SK-N-SH (cell line): ENCODE data around the gene KCNJ15. TPM values are rescaled to one million over a fixed set of nuclear protein-coding genes. Genes with fewer than 3 reads are reported as not detected.

ENCODE experiments used
- CTCF ChIA-PET: fragments of 300-600, 350-600 bp; formaldehyde crosslinking; extraction: SDS; loops from one replicate; lab custom pipeline; 2021; lab: Yijun Ruan, JAX
- POLR2A ChIA-PET: fragments of 350-600 bp; sonication (Branson Sonifier 250); formaldehyde crosslinking; extraction: SDS; loops from one replicate; lab custom pipeline; 2020; ENCODE audit warnings: antibody characterized with exemption, inconsistent platforms; lab: Yijun Ruan, JAX
- DNase-seq: peaks from one replicate; pipeline ENCODE4 v3.0.0; 2012
- H2AFZ ChIP-seq: fragments of 200-600 bp; sonication (generic); 2 replicates; pipeline ENCODE4 v1.8.1; 2016; ENCODE audit warnings: antibody characterized with exemption, mild to moderate bottlenecking, low read depth
- H3F3A ChIP-seq: fragments of 200-600 bp; sonication (generic); replicated peaks from 2 replicates; pipeline ENCODE3; 2016; ENCODE audit warnings: antibody characterized with exemption, mild to moderate bottlenecking; ENCODE audit not compliant: insufficient read depth
- H3K27ac ChIP-seq, 2 experiments: fragments of 200-500 bp in 1 of 2; fragments of 200-600 bp in 1 of 2; sonication (Bioruptor generic) in 1 of 2; sonication (generic), shearing (Covaris generic) in 1 of 2; 2 replicates each; pipeline versions ENCODE4 v1.5.1 to v1.6.1; 2014 to 2016; ENCODE audit warnings: low read depth in 2 of 2, inconsistent platforms in 1 of 2, low read length in 1 of 2, mild to moderate bottlenecking in 1 of 2, mixed read lengths in 1 of 2
- H3K27me3 ChIP-seq: fragments of 200-600 bp; sonication (generic), shearing (Covaris generic); 2 replicates; pipeline ENCODE4 v1.6.1; 2016; ENCODE audit warnings: mixed run types; ENCODE audit not compliant: insufficient read depth
- H3K36me3 ChIP-seq, 2 experiments: fragments of 200-500 bp in 1 of 2; fragments of 200-600 bp in 1 of 2; sonication (Bioruptor generic) in 1 of 2; sonication (generic) in 1 of 2; replicated peaks in 1 of 2; 2 replicates each; pipeline versions ENCODE3 to v1.5.1; 2014 to 2016; ENCODE audit warnings: low read length in 1 of 2, mild to moderate bottlenecking in 1 of 2; ENCODE audit not compliant: insufficient read depth in 2 of 2, control insufficient read depth in 1 of 2
- H3K4me1 ChIP-seq, 2 experiments: fragments of 200-500 bp in 1 of 2; fragments of 200-600 bp in 1 of 2; sonication (Bioruptor generic) in 1 of 2; sonication (generic), shearing (Covaris generic) in 1 of 2; 2 replicates each; pipeline versions ENCODE4 v1.5.1 to v1.6.1; 2014 to 2016; ENCODE audit warnings: low read depth in 1 of 2, low read length in 1 of 2, mixed run types in 1 of 2; ENCODE audit not compliant: insufficient read depth in 2 of 2, control insufficient read depth in 1 of 2
- H3K4me2 ChIP-seq: fragments of 200-600 bp; sonication (generic), shearing (Covaris generic); 2 replicates; pipeline ENCODE4 v1.6.1; 2017; ENCODE audit warnings: mixed run types
- H3K4me3 ChIP-seq, 2 experiments: fragments of 200-500 bp in 1 of 2; fragments of 200-600 bp in 1 of 2; sonication (Bioruptor generic) in 1 of 2; sonication (generic), shearing (Covaris generic) in 1 of 2; 2 replicates each; pipeline versions ENCODE4 v1.5.1 to v1.8.1; 2014 to 2016; ENCODE audit warnings: low read depth in 2 of 2, inconsistent platforms in 1 of 2, low read length in 1 of 2, mild to moderate bottlenecking in 1 of 2, mixed read lengths in 1 of 2, moderate library complexity in 1 of 2
- H3K79me2 ChIP-seq: fragments of 200-600 bp; sonication (generic); 2 replicates; pipeline ENCODE4 v1.8.1; 2017; ENCODE audit warnings: mild to moderate bottlenecking; ENCODE audit not compliant: insufficient read depth
- H3K9ac ChIP-seq: fragments of 200-600 bp; sonication (generic); 2 replicates; pipeline ENCODE4 v1.6.1; 2017; ENCODE audit warnings: mixed run types
- H3K9me2 ChIP-seq: fragments of 200-600 bp; sonication (generic); 2 replicates; pipeline ENCODE4 v1.6.1; 2017; ENCODE audit warnings: mixed run types
- H3K9me3 ChIP-seq: fragments of 200-600 bp; sonication (generic); 2 replicates; pipeline ENCODE4 v1.6.1; 2017; ENCODE audit warnings: mixed run types, mild to moderate bottlenecking, moderate library complexity
- H4K20me1 ChIP-seq: fragments of 200-600 bp; sonication (generic); 2 replicates; pipeline ENCODE4 v1.6.1; 2017; ENCODE audit warnings: mild to moderate bottlenecking, mixed run types; ENCODE audit not compliant: insufficient read depth
- EZH2phosphoT487 ChIP-seq: fragments of 200-600 bp; sonication (generic); IDR thresholded peaks from 2 replicates; pipeline ENCODE4 v1.6.1; 2017; ENCODE audit warnings: low read depth, mixed run types, mild to moderate bottlenecking, antibody characterized with exemption, moderate library complexity, borderline replicate concordance
- FOXJ3 ChIP-seq: sonication (generic); formaldehyde crosslinking; IDR thresholded peaks from 2 replicates; pipeline ENCODE4 v1.5.1; 2020; ENCODE audit warnings: mild to moderate bottlenecking, missing genetic modification reagents
- GABPA ChIP-seq: IDR thresholded peaks from 2 replicates; pipeline ENCODE4 v1.4.0; 2012; ENCODE audit warnings: low read depth, mild to moderate bottlenecking
- POLR2AphosphoS5 ChIP-seq: IDR thresholded peaks from 2 replicates; pipeline ENCODE4 v1.6.1; 2012; ENCODE audit warnings: low read depth, low read length
- RCOR1 ChIP-seq: fragments of 150-350 bp; IDR thresholded peaks from 2 replicates; pipeline ENCODE4 v1.6.1; 2017; ENCODE audit warnings: antibody characterized with exemption, low read length
- SIN3A ChIP-seq: IDR thresholded peaks from 2 replicates; pipeline ENCODE4 v1.6.1; 2012; ENCODE audit warnings: low read depth, mild to moderate bottlenecking, low read length, moderate library complexity, borderline replicate concordance
- SMC3 ChIP-seq: IDR thresholded peaks from 2 replicates; pipeline ENCODE4 v1.6.1; 2012; ENCODE audit warnings: low read depth, low read length, improper control_type of control experiment
- TEAD4 ChIP-seq: IDR thresholded peaks from 2 replicates; pipeline ENCODE4 v1.4.0; 2012; ENCODE audit warnings: mild to moderate bottlenecking, borderline replicate concordance; ENCODE audit not compliant: insufficient read depth
- YY1 ChIP-seq: IDR thresholded peaks from 2 replicates; pipeline ENCODE4 v1.4.0; 2012; ENCODE audit warnings: low read depth, mild to moderate bottlenecking
- WGBS: methylation state at CpG from one replicate; pipeline ENCODE4 v1.1.6; 2017; ENCODE audit warnings: low lambda C conversion rate; 5-methylcytosine and 5-hydroxymethylcytosine counted together
- polyA plus RNA-seq, 3 experiments: library from polyadenylated mRNA; depleted of rRNA; stranded (reverse); fragments of >200 nt; gene quantifications; 2 replicates each; pipeline ENCODE4 v1.2.3, GENCODE V29; 2012
- TF ChIP-seq, protein P1 (sequence below): fragments of 150-350 bp; IDR thresholded peaks from 2 replicates; pipeline ENCODE4 v1.6.1; 2016; ENCODE audit warnings: mild to moderate bottlenecking, low read depth, low read length

KCNJ15 gene
- polyA plus RNA-seq, 1 of the 3 experiments (the other 2 are of a cell fraction): 0.03 TPM

DNA sequence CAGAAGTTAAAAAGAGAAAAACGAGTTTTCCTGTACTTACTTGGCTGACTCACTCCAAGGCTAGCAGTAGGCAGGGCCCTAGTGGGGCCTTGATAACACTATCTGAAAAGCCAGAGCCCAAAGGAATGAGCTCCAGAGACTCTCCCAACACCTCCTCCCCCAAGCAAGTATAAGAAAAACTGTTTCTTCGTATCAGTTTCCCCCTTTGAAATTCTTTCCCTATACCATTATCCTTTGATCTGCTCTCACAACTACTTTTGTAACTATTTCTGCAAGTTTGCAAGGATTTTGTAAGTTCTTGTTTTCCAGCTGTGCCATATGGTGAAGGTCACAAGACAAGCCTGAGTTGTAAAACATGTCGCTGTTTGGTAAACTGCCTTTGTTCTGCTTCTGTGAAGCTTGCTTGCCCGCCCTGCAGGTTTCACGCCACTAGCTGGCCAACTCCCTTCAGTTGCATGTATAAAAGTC lies 36.5 kb upstream of the KCNJ15 start:
- H3K79me2 ChIP-seq: no peaks in the 10 kb centered on the region
- no peaks in the 10 kb centered on the region; the same call in 1 of the 2 replicates for H3K9me3 ChIP-seq
- H3K9me2 ChIP-seq: no peaks in the 10 kb centered on the region
- no peaks in the 10 kb centered on the region for H3F3A ChIP-seq
- WGBS: 53% methylated on average over 5 of the region's 5 CpGs
- H3K4me3 ChIP-seq: no peak overlapping the region
- TF ChIP-seq FOXJ3 (CRISPR knock-in tag): no peak
- TF ChIP-seq RCOR1: no peak
- no peak for TF ChIP-seq SIN3A
- no peak for TF ChIP-seq POLR2AphosphoS5
- ChIA-PET POLR2A (interaction anchor here (1.1 kb wide), 1 partner anchor 135 kb away, joined by 3 read pairs; no protein-coding TSS in a partner anchor), CTCF (interaction anchor here (1.3 to 5.1 kb wide), 7 partner anchors 8 to 917 kb away, joined by 3 to 64 read pairs (median 9); no protein-coding TSS in a partner anchor)
- no peaks in the 10 kb centered on the region for H4K20me1 ChIP-seq
- no peaks in the 10 kb centered on the region for H3K27me3 ChIP-seq
- H3K4me1 ChIP-seq: no peaks in the 10 kb centered on the region
- no peak overlapping the region for H2AFZ ChIP-seq
- no peak overlapping the region for H3K4me2 ChIP-seq
- H3K27ac ChIP-seq: no peak overlapping the region
- no peak overlapping the region for H3K9ac ChIP-seq
- no peaks in the 10 kb centered on the region for H3K36me3 ChIP-seq
- DNase-seq: no peak

DNA sequence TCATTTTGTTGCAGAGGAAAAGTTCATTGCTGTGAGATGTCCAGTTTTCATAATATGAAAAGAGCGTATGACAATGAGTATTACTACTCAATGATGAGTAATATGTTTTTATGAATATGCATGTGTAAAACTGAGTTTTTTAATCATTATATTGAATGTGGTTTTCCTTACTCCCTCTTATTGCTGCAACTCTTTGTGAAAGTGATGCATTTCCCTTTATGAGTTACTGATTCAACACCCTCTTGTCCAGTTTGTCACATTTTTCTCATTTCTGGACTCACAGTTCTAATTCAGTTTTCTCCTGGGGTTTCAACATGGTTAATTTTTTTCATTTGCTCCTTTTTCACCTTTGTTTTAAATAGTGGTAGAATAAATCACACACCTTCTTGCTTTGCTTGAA lies 35.2 kb upstream of the KCNJ15 start:
- Histone ChIP-seq H3K9ac (no peak overlapping the region), H3K27ac (no peak overlapping the region), H3K4me1 (no peaks in the 10 kb centered on the region), H3K4me3 (no peak overlapping the region), H3K27me3 (no peaks in the 10 kb centered on the region), H3K79me2 (no peaks in the 10 kb centered on the region), H4K20me1 (no peaks in the 10 kb centered on the region), H3F3A (no peaks in the 10 kb centered on the region), H3K36me3 (no peaks in the 10 kb centered on the region), H2AFZ (no peak overlapping the region), H3K9me2 (no peaks in the 10 kb centered on the region), H3K4me2 (no peak overlapping the region), H3K9me3 (no peaks in the 10 kb centered on the region; the same call in 1 of the 2 replicates)
- POLR2A ChIA-PET: no interaction called here
- CTCF ChIA-PET: interaction anchor here (5.1 kb wide), 1 partner anchor 135 kb away, joined by 64 read pairs; no protein-coding TSS in a partner anchor
- TF ChIP-seq RCOR1 (no peak), EZH2phosphoT487 (no peak), POLR2AphosphoS5 (no peak), YY1 (no peak), GABPA (no peak), TEAD4 (no peak)
- TF ChIP-seq, protein P1, sequence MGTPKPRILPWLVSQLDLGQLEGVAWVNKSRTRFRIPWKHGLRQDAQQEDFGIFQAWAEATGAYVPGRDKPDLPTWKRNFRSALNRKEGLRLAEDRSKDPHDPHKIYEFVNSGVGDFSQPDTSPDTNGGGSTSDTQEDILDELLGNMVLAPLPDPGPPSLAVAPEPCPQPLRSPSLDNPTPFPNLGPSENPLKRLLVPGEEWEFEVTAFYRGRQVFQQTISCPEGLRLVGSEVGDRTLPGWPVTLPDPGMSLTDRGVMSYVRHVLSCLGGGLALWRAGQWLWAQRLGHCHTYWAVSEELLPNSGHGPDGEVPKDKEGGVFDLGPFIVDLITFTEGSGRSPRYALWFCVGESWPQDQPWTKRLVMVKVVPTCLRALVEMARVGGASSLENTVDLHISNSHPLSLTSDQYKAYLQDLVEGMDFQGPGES: no peak
- no peak for DNase-seq
- WGBS: 0% methylated on average over 1 of the region's 1 CpG

DNA sequence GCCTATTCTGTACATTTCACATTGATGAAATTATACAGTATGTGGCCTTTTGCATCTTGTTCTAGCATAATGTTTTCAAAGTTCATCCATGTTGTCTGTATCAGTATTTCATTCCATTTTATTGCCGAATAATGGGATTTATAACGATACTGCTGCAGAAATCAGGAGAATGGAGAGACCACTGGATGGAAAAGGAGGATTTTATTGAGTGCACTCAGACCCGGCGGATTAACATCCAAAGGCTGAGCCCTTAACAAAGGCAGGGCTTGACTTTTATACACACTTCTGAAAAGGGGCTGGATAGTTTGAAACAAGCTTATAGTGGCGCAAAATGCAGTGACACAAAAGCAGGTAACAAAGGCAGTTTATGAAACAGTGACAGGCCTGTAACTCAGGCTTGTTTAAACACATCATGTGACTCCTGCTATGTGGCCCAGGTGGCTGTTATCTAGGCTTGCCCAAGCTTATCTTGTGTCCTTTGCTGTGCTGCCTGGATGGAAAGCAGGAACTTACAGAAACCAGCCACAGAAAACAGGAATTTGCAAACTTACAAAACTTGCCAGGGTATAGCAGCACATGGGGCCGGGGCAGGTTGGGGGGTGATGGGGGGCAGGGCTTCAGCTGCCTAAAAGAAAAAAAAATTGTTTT lies 32.8 kb upstream of the KCNJ15 start:
- Histone ChIP-seq H3K79me2 (no peaks in the 10 kb centered on the region), H4K20me1 (no peaks in the 10 kb centered on the region), H3K9ac (no peak overlapping the region), H3K4me1 (no peaks in the 10 kb centered on the region), H3K27ac (no peak overlapping the region), H3K9me3 (peaks cover 6% of the 10 kb centered on the region; the same call in 1 of the 2 replicates), H3K36me3 (no peaks in the 10 kb centered on the region), H3K9me2 (no peaks in the 10 kb centered on the region), H2AFZ (no peak overlapping the region), H3K27me3 (no peaks in the 10 kb centered on the region), H3K4me2 (no peak overlapping the region), H3F3A (no peaks in the 10 kb centered on the region), H3K4me3 (no peak overlapping the region)
- WGBS: 55% methylated on average over 6 of the region's 6 CpGs
- CTCF ChIA-PET: interaction anchor here (1.4 to 2.7 kb wide), 2 partner anchors 129 to 133 kb away, joined by 5 to 9 read pairs; no protein-coding TSS in a partner anchor
- TF ChIP-seq RCOR1: no peak
- no peak for TF ChIP-seq SMC3
- POLR2A ChIA-PET: no interaction called here
- no peak for DNase-seq
